Right renal pelvis (tissue), 4 donors: ENCODE results near the gene TNFRSF12A. TPM values are rescaled to one million over a fixed set of nuclear protein-coding genes. Genes with fewer than 3 reads are reported as not detected.
"Not testable (repeated sequence)": the region's sequence is repeated elsewhere in the genome, so short reads cannot be mapped to it uniquely, and the experiment has no call there.

Experiments
- DNase-seq, 4 donors: peaks; one replicate each; pipeline ENCODE4 v3.0.0-alpha.2; 2013; ENCODE audit warnings: low read depth in 4 of 4, low spot score in 3 of 4, missing footprints in 1 of 4
- polyA plus RNA-seq, 4 donors: library from polyadenylated mRNA; unstranded; fragments of 120-200 nt; gene quantifications; one replicate each; pipeline ENCODE4 v1.2.1, GENCODE V29; 2013; ENCODE audit not compliant: insufficient read length in 4 of 4

Gene TNFRSF12A
- polyA plus RNA-seq, 4 donors, result 7.5 to 18.2 (median 13.0) TPM

GRCh38 chr16:3044708-3045107, 24.5 kb downstream of the TNFRSF12A start:
- DNase-seq, result no peak

GRCh38 chr16:3045758-3046640, 25.8 kb downstream of the TNFRSF12A start, which contains the start of gene MMP25:
TSS of gene MMP25 (plus strand) at chr16:3046561. CDS start at chr16:3046918, 357 bp downstream.
- DNase-seq, result no peak

GRCh38 chr16:3046641-3047386, 26.6 kb downstream of the TNFRSF12A start:
- DNase-seq, result no peak

- no peak for DNase-seq
Observed at GRCh38 chr16:3047387-3047720, 27.2 kb downstream of the TNFRSF12A start.

- DNase-seq, result no peak
Observed at GRCh38 chr16:3049921-3050481, 29.8 kb downstream of the TNFRSF12A start.

- DNase-seq, result no peak
Observed at GRCh38 chr16:3050487-3050886, 30.3 kb downstream of the TNFRSF12A start.

- no peak for DNase-seq
Observed at GRCh38 chr16:3051009-3051408, 30.8 kb downstream of the TNFRSF12A start.

- DNase-seq, result no peak
Observed at GRCh38 chr16:3051494-3051893, 31.3 kb downstream of the TNFRSF12A start.

- not testable (repeated sequence) for DNase-seq
Observed at GRCh38 chr16:3052571-3053329, 32.6 kb downstream of the TNFRSF12A start.

- DNase-seq, result not testable (repeated sequence)
Observed at GRCh38 chr16:3053330-3053710, 33.2 kb downstream of the TNFRSF12A start.

GRCh38 chr16:3054965-3055733, 35.0 kb downstream of the TNFRSF12A start:
- no peak for DNase-seq

GRCh38 chr16:3055734-3056115, 35.6 kb downstream of the TNFRSF12A start:
- not testable (repeated sequence) for DNase-seq

- DNase-seq, result no peak
Observed at GRCh38 chr16:3056336-3057180, 36.4 kb downstream of the TNFRSF12A start.

GRCh38 chr16:3057181-3058138, 37.3 kb downstream of the TNFRSF12A start:
- no peak for DNase-seq

- peak in 1 of 4 donors; percentile 31 for DNase-seq
Observed at GRCh38 chr16:3058139-3059030, 38.2 kb downstream of the TNFRSF12A start.

- DNase-seq, result peak; percentile 79 to 84 (median 83)
Observed at GRCh38 chr16:3059041-3059722, 39.0 kb downstream of the TNFRSF12A start.
